M059J (cell line): Measurements from ENCODE around the gene AOAH. TPM values are rescaled to one million over a fixed set of nuclear protein-coding genes. Genes with fewer than 3 reads are reported as not detected.
"Not testable (repeated sequence)": the region's sequence is repeated elsewhere in the genome, so short reads cannot be mapped to it uniquely, and the experiment has no call there.

Experiments used
- DNase-seq: peaks from one replicate; pipeline ENCODE4 v3.0.0-alpha.2; 2012; ENCODE audit warnings: low read depth
- total RNA-seq: library from RNA; depleted of rRNA; stranded (reverse); fragments of >200 nt; shearing (Covaris generic); gene quantifications from 2 replicates; pipeline ENCODE4 v1.2.3, GENCODE V29; 2014

Gene AOAH
- total RNA-seq, 1 experiment from 2014 or later, result 2.6 TPM

GRCh38 chr7:36739351-36739750 lies 15.1 kb upstream of the AOAH start:
- no peak for DNase-seq

- DNase-seq, result no peak
Observed at GRCh38 chr7:36736899-36737211, 12.6 kb upstream of the AOAH start.

GRCh38 chr7:36736090-36736898 lies 12.0 kb upstream of the AOAH start:
- DNase-seq, result no peak

GRCh38 chr7:36735172-36735571 lies 10.9 kb upstream of the AOAH start:
- DNase-seq, result peak; percentile 71

- no peak for DNase-seq
Observed at GRCh38 chr7:36734731-36735130, 10.4 kb upstream of the AOAH start.

- no peak for DNase-seq
Observed at GRCh38 chr7:36733411-36733810, 9.1 kb upstream of the AOAH start.

- peak; percentile 52 for DNase-seq
Observed at GRCh38 chr7:36732806-36733205, 8.5 kb upstream of the AOAH start.

GRCh38 chr7:36730046-36730445 lies 5.8 kb upstream of the AOAH start:
- DNase-seq, result no peak

GRCh38 chr7:36728143-36728542 lies 3.8 kb upstream of the AOAH start:
- no peak for DNase-seq

GRCh38 chr7:36726806-36727503 lies 2.7 kb upstream of the AOAH start:
- DNase-seq, result peak; percentile 12

- DNase-seq, result no peak
Observed at GRCh38 chr7:36726311-36726710, 2.0 kb upstream of the AOAH start.

GRCh38 chr7:36724996-36725395 lies 702 bp upstream of the AOAH start:
- no peak for DNase-seq

- no peak for DNase-seq
Observed at GRCh38 chr7:36723291-36723690, 1.0 kb downstream of the AOAH start.

GRCh38 chr7:36719083-36719632 lies 5.1 kb downstream of the AOAH start:
- DNase-seq, result no peak

- DNase-seq, result no peak
Observed at GRCh38 chr7:36717586-36717985, 6.7 kb downstream of the AOAH start.

- DNase-seq, result not testable (repeated sequence)
Observed at GRCh38 chr7:36716802-36717201, 7.5 kb downstream of the AOAH start.

- no peak for DNase-seq
Observed at GRCh38 chr7:36712015-36712414, 12.3 kb downstream of the AOAH start.

- peak; percentile 40 for DNase-seq
Observed at GRCh38 chr7:36711256-36711655, 13.0 kb downstream of the AOAH start.

- DNase-seq, result no peak
Observed at GRCh38 chr7:36710186-36710791, 14.0 kb downstream of the AOAH start.

- DNase-seq, result peak; percentile 4
Observed at GRCh38 chr7:36708767-36709166, 15.5 kb downstream of the AOAH start.

GRCh38 chr7:36707898-36708297 lies 16.4 kb downstream of the AOAH start:
- DNase-seq, result no peak

- DNase-seq, result peak; percentile 11
Observed at GRCh38 chr7:36707465-36707864, 16.8 kb downstream of the AOAH start.

GRCh38 chr7:36703860-36704259 lies 20.4 kb downstream of the AOAH start:
- DNase-seq, result not testable (repeated sequence)
